ENCODE results near the gene TNFRSF12A.

DNA sequence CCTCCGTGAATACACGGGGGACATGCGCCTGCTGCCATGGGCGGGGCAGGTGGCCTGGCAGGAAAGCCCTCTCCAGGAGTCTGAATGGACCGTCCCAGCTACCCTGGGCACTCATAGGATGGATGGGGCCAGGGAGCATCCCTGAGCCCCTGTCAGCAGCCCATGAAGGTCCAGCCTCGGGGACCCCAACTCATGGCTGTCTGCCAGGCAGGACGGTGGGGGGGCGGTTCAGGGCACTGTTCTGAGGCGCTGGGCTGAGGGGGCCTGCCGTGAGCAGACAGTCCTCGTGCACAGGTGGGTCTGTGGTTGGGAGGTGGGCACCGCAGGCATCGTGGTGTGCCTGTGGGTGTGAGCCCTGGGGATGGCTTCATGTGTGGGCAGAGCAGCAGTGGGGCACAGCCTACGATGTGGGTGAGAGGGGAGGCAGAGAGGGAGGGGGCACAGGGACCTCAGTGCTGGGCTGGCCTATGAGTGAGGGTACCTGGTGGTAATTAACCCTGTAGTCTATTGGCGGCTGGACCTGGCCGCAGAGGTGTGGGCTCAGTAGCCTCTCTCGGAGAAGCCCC is 33.5 kb upstream of the TNFRSF12A start:
- TF ChIP-seq POLR2A (IDR thresholded peaks at IDR 0.05; ENCODE audit: low read length), result no peak
- no peak for TF ChIP-seq GATA1 (IDR thresholded peaks at IDR 0.05; ENCODE audit: low read depth, low read length)
